Stimulated activated CD4-positive, alpha-beta T cell treated with anti-CD3 and anti-CD28 coated beads, TNF-alpha, amount 100 ng/mL, for 48 hours (primary cell): Measurements from ENCODE around the gene CD247.
"Not testable (repeated sequence)": the region's sequence is repeated elsewhere in the genome, so short reads cannot be mapped to it uniquely, and the experiment has no call there.

Experiments
- DNase-seq, 3 donors: peaks; one replicate each; pipeline ENCODE4 v3.0.0-alpha.2; 2020; ENCODE audit warnings: low read depth in 3 of 3

Gene CD247

GRCh38 chr1:167518331-167518700, at the start of gene CD247:
Gene CD247, minus strand, starts transcription at chr1:167518529. Its CDS starts 64 bp downstream, at chr1:167518465.
- peak in 1 of 3 donors; percentile 41 for DNase-seq

- no peak for DNase-seq
Measured at GRCh38 chr1:167567663-167568062, 49.3 kb upstream of the CD247 start.

- DNase-seq, result no peak
Measured at GRCh38 chr1:167566766-167567165, 48.4 kb upstream of the CD247 start.

GRCh38 chr1:167565922-167566321, 47.6 kb upstream of the CD247 start:
- DNase-seq, result no peak

GRCh38 chr1:167564612-167565270, 46.4 kb upstream of the CD247 start:
- no peak for DNase-seq

- no peak for DNase-seq
Measured at GRCh38 chr1:167563579-167564246, 45.4 kb upstream of the CD247 start.

- DNase-seq, result no peak
Measured at GRCh38 chr1:167562702-167563101, 44.4 kb upstream of the CD247 start.

GRCh38 chr1:167561753-167562152, 43.4 kb upstream of the CD247 start:
- DNase-seq, result no peak

GRCh38 chr1:167555971-167556714, 37.8 kb upstream of the CD247 start:
- peak; percentile 51 to 57 (median 54) for DNase-seq

- not testable (repeated sequence) for DNase-seq
Measured at GRCh38 chr1:167555072-167555471, 36.7 kb upstream of the CD247 start.

- no peak for DNase-seq
Measured at GRCh38 chr1:167554028-167554779, 35.9 kb upstream of the CD247 start.

GRCh38 chr1:167553136-167554027, 35.1 kb upstream of the CD247 start, which contains the start of gene CREG1:
Gene CREG1, minus strand, starts transcription at chr1:167553762.
- peak; percentile 80 to 90 (median 83) for DNase-seq

- no peak for DNase-seq
Measured at GRCh38 chr1:167551362-167551761, 33.0 kb upstream of the CD247 start.

GRCh38 chr1:167548059-167548932, 30.0 kb upstream of the CD247 start:
- no peak for DNase-seq

- DNase-seq, result no peak
Measured at GRCh38 chr1:167546935-167547334, 28.6 kb upstream of the CD247 start.

GRCh38 chr1:167545349-167545748, 27.0 kb upstream of the CD247 start:
- DNase-seq, result no peak

- DNase-seq, result no peak
Measured at GRCh38 chr1:167544447-167545093, 26.2 kb upstream of the CD247 start.

- DNase-seq, result no peak
Measured at GRCh38 chr1:167543199-167543990, 25.1 kb upstream of the CD247 start.
